GM21576 (cell line): Measurements from ENCODE around the gene NUB1.

Experiments used
- ATAC-seq: cut with Tn5 transposase; IDR thresholded peaks from one replicate; pipeline ENCODE4 v1.9.1; 2021; ENCODE audit warnings: mild to moderate bottlenecking, moderate library complexity; ENCODE audit not compliant: unreplicated experiment

The NUB1 gene

DNA sequence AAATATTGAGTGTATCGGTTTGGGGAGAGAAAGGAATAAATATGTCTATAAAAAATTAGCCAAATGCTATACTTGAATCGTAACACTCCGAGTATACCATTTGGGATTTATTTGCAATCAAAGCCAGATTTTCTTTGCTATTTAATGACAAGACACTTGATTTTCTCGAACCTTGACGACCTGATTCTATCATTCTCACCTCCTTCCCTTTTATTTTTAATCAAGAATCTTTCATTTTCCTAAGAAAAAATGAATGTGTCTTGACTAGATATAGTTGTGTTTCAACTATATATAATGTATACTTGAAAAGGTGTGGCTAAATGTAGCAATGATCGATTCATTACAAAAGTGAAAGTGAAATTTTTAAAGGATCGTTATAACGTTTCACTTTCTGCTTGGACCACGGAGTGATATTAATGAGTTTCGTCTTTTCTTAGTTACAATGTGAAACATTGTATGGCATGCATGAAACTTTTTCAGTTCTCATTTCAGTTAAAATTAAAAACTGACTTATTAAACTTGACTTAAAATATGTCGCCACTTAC is 562 bp downstream of the NUB1 start:
- ATAC-seq: peak; percentile 46

DNA sequence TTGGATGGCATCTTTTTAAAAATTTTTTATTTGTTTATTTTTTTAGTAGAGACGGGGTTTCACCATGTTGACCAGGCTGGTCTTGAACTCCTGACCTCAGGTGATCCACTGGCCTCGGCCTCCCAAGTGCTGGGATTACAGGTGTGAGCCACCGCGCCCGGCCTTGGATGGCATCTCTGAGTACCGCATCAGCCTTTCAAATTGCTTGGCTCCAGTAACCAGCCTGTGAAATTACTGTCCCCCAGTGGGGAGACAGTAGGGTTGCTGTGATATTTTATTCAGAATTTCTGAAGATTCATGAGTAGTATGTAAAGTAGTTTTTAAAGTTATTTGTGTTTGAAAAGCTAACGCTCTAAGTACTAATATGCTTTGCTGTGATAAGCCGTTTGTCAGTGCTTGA is 1.2 kb downstream of the NUB1 start:
- ATAC-seq: no peak

DNA sequence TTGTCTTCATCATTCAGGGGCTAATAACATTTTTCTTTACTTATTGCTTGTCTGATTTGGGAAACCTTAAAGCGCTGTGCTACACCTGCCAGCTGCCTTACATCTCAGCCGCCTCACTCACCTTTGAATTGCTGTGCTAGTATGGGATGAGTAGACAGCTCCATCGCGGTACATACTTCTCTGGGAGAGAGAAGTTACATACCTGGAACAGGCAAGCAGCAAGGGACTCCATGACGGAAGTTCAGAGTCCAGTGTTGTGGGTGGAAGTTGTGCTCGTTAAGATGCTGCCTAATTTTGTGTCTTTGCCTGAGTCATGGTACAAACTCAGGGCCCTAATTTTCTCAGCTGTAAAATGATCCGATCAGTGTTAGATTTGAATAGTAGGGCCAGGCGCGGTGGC is 1.9 kb downstream of the NUB1 start:
- no peak for ATAC-seq

DNA sequence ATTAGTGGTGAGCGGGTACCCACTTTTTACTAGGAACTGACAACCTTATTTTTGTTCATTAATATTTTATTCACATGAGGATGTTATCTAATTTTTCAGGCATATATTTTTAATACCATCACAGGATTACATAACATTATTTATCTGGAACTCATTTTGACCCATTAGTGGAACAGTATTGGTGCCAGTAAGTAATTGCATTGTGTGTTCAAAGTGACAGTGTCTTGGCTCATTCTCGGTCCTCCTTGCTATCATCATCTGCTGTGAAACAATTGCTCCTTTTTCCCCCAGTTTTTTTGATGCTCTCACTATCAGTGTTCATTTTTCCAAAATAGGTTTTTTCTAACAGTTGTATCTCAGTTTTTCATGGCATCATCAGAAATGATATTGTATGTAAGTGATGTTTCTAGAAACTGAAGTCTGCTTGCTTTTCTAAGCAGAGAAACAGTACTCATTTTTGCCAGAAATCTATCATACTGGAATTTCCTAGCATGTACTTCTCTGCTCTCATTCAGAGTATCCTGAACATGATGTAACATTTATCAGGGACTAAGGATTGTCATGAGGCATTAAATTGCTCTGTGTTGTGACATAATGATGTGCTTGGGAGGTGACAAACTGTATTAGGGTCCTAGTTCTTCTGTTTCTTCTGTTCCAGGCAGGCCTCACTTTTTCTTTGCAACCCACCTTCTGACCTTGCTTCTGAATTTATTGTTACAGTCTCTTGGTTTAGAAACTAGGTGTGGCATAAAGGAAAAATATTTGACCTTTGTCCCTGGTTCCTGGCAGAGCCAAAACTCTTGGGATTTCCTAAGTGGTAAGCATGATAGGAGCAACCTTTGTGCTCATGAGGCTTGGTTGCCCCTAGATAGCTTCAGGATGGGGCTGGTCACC is 4.2 kb downstream of the NUB1 start:
- ATAC-seq: no peak

DNA sequence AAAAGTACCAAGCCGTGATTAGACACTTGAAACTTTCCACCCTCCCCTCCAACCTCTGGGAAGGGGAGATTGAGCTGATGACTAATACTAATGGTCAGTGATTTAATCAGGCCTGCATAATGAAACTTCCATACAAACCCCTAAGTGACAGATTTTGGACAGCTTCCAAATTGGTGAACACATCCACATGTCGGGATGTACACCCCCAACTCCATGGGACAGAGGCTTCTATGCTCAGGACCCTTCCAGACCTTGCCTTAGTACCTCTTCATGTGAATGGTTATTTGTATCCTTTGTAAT is 4.8 kb downstream of the NUB1 start:
- no peak for ATAC-seq

DNA sequence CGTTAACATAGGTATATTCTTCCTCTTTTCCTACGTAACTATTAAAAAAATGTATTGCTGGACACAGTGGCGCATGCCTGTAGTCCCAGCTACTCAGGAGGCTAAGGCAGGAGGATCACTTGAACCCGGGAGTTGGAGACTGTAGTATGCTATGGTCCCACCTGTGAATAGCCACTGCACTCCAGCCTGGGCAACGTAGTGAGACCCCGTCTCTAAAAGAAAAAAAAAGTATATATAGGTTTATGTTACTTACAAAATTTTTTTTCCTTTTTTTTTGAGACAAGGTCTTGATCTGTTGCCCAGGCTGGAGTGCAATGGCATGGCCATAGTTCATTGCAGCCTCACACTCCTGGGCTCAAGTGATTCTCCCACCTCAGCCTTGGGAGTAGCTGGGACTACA is 5.6 kb downstream of the NUB1 start:
- no peak for ATAC-seq

DNA sequence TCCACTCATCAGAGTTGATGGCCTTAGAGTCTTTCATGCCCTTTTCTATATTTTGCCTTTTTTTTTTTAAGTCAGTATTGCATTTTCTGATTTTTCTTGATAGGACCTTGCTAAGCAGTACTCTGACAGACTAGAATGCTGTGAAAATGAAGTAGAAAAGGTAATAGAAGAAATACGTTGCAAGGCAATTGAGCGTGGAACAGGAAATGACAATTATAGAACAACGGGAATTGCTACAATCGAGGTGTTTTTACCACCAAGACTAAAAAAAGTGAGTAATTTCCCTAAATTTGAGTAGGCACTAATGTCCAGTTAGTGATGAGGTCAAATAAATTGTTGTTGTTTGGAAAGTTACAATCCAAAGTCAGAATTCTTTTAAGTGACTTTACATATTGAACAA is 7.4 kb downstream of the NUB1 start:
- no peak for ATAC-seq

DNA sequence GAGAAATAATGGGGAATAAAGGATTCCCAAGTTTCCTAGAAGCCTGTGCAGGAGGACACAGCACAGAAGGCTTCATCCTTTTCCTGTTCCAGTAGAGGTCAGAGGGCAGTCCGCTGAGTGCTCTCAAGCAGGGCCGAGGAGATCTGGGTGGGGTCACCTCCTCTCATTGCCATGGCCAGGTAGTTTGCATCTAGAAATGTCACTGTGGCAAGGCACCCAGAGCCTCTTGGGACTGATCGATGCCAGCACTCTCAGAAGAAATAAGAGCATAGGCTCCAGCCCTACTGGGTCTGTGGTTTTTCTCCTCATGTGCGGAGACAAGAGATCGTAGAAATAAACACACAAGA is 7.9 kb downstream of the NUB1 start:
- ATAC-seq: peak; percentile 45

DNA sequence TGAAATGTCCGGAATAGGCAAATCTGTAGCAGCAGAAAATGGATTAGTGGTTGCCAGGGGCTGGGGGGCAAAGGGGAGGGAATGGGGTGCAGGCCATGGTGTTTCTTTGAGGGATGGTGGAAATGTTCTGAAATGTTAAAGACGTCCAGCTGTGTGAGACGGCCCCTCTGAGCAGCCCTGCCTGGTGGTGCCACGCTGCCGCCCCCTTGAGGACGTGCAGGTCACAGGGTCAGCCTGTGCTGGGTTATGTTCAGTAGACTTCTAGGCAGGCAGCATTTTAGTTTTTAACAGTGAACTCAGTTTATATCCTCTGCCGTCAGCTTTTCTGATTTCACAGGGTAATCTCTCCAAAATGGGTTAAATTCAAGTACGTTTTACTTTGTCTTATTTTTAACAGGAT is 9.4 kb downstream of the NUB1 start:
- no peak for ATAC-seq

DNA sequence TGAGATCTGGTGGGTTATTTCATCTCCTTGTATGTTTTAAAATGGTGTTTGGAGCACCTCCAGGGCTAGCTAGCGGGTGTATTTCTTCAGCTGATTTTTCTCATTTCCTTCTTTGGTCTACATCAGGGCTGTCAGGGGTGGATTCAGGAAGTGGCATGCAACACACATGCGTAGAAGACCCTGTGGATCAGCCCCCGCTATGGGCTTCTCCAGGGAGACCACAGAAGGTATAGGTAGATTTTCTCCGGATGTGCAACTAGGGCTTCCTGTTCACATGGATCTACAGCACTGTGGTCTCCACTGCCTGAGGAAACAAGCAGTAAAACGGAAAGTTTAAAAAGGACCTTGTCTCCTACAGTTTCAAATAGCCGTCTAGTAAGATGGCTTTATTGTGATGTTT is 10.4 kb downstream of the NUB1 start:
- no peak for ATAC-seq

DNA sequence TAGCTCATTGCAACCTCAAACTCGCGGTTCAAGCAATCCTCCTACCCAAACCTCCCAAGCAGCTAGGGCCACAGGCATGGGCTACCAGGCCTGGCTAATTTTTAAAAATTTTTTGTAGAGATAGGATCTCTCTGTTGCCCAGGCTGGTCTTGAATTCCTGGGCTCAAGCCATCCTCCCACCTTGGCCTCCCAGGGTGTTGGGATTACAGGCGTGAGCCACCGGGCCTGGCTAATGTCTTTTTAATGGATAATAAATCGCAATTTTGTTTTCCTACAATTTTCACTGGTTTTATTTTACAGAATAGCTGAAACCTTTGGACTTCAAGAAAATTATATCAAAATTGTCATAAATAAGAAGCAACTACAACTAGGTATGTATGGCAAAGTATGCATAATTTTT is 10.9 kb downstream of the NUB1 start:
- ATAC-seq: no peak

DNA sequence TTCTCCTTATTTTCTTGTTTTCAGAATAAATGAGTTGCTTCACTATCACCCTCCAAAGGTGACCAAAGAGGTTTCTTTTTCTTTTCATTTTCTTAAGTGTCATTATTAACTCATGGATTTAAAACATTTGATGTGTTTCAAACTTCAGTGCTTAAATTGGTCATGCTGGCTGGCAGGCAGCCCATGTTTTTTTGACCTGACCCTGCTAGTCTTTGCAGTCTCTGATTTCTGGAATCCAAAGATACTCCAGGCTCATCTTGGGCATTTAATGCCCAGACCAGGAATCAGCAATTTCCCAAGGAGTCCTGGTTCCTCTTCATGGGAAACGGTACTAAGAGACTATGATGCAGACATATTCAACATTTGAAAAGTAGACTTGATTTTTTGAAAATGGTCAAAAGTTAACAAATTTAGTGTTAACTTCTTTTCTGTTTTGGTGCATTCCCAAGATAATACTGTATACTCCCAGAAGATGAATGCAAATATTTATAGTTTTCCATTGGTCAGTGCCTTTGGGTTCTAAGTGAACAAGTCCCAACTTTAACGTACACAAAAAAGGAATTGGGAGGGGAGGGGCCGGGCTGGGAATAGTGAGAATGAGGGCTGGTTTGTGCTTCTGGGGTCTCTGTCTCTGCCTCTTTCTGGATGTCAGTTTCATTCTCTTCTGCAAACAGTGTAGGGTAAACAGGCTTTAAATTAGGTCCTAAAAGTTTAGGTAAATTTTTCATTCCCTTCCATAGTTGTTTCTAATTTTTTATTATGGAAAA is 19.8 kb downstream of the NUB1 start:
- no peak for ATAC-seq

DNA sequence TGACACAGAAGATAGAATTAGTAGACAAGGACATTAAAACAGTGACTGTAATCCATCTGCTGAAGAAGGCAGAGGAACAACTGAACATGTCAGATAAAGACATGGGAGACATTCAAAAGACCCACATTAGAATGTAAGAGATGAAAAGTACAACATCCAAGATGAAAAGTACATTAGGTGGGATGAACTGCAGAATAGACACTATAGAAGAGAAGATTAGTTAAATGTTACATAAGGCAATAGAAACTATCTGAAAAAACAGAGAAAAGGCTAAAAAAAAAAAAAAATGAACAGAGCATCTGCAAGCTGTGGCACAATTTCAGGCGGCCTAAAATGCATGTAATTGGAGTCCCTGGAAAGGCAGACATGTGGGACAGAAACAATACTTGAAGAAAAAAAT is 21.6 kb downstream of the NUB1 start:
- no peak for ATAC-seq

DNA sequence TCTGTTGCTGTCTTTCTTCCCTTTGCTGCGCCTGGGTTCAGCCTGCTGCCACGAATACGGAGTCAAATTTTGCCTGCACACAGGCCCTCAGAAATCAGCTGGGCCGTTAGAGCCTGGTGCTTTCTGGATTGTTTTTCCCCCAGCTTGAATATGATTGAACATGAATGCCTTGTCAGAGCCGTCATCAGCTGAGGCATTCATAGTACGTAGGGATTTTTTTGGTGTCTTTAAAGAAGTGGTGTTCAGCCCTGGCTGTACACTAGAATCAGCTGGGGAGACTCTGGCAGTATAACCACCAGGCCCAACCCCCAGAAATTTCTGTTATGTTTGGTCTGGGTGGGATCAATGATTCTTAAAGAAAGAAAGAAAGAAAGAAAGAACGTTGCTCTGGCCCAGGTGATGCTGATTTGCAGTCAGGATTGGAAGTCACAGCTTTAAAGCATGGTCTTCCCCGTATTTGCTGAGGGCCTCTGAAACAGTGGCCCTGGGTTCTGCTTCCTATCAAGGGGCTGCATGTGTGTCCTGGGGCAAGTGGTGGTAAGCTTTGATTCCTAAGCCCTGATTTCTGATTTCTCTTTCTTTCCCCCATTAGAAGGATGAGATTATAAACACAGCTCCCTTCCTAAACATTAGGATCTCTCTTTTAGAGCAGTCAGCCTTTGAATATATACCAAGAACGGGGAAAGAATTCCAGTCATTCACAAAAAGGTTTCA is 24.7 kb downstream of the NUB1 start:
- no peak for ATAC-seq

DNA sequence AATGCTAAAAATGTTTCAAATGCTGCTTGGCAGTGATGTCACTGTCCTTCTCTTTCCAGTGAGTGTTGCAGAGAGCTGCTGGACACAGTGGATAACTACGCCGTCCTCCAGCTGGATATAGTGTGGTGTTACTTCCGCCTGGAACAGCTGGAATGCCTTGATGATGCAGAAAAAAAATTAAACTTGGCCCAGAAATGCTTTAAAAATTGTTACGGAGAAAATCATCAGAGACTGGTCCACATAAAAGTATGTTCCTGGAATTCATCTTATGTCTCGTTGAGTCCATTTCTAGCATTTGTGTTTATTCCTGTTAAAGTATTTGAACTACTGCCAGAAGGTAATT is 25.2 kb downstream of the NUB1 start:
- no peak for ATAC-seq

DNA sequence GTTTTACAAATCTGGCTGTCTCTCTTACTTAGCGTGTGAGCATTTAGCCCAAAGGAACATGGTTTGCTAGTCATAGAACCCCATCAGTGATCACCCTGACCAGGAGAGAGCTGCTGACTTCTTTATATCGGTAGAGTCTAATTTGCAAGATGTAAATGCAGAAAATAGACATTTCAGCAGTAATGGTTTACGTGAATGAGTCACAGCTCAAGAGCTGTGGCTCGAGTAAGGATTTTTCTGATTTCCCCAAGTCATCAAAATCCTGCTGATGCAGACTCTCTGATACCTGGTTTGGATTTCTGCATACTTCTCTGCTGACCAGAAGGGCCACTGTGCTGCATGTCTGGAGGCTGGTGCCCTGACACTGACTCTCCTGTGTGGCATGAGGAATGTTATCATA is 25.7 kb downstream of the NUB1 start:
- no peak for ATAC-seq

DNA sequence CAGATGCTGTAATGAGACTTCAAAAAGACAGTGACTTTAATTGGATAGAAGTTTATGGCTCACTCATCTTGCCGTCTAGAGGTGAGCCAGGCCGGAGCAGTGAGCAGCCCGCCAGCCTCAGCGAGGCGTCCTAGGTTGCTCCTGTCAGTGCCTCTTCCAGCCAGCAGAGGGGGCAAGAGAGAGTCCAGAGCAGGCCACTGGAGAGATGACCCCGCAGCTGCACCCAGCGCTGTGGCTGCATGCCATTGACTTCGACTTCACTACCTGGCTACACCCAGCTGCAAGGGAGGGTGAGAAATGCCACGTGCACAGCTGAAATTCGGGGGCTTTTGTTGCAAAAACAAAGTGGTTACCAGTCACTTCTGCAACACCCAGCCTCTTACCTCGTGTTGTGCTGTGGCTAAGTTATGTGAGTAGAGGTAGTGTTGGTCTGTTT is 26.5 kb downstream of the NUB1 start:
- ATAC-seq: peak; percentile 96

DNA sequence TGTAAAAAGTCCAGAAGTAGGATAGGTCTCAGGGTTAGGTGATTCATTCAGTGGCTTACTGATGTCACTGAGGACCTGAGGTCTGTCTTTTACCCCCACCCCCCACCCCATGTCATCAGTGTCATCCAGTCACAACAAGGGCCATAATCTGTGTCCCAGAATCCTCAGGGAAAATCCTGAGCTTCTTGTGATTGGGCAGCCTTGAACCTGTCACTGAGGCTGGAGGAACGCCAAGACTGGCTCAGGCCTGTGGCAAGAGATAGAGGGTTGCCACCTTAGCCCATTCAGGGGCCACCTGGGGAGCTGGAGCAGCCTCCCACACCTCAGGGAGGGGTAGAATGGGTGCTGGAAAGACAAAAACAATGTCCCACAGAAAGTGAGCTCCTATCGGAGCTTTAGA is 29.7 kb downstream of the NUB1 start:
- no peak for ATAC-seq

DNA sequence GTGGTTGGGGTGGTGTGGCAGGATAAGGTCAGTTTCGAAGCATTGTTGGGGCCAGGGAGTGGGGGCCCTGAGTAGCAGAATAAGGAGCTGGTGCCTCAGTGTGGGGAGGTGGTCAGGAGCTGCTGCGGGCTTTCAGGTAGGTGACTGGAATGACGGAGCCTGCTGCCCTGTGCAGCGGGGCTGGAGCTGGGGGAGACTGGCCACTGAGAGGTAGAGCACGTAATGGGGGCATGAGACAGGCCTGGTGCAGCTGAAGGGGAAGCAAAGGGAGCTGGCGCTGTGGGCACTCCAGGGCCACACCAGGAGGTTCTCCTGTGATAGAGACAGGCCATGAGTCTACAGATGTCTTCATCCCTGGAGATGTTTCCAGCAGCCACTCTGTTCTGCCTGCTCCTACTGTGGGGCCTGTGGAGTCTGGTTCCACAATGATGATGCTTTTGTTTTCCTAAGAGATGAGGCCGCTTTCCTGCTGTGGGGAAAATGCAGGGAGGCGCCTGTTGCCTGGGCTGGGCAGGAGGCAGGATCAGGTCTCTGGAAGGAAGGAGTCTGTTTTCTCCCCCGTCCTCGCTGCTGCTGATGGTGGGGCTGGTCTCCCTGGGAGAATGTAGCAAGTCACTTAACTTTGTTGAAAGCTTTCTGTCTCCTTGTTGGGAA is 31.1 kb downstream of the NUB1 start:
- no peak for ATAC-seq

DNA sequence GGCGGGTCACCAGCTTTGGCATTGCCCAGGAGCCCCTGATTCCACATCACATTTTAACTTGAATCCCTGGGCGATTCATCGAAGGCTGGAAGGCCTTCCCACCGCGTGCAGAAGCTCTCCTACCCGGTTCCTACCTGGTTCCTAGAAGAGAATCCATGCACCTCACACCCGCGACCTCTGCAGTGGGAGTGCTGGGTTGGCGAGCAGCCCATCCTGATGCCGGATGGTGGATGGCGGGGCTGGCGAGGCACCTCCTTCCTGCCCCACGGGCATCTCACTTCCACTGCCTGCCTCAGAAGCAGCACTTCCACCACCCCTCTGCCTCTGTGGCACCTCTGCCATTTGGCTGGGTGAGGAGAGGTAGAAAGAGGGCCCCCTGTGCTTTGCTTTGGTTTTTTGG is 32.0 kb downstream of the NUB1 start:
- ATAC-seq: no peak

DNA sequence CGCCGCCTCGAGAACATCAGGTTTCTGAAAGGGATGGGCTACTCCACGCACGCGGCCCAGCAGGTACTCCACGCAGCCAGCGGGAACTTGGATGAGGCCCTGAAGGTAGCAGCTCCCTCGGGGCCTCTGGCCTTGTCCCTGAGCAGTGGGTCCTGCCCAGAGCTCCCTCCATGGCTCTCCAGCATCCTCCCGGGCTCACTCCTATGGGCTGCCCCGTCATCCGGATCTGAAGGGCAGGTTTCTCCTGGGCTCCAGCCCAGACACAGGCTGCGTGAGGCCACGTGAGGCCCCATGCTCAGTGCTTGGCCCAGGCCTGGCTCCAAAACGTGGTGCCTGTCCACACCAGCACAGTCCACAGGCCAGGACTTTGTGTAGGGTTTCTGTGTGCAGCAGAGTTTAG is 32.5 kb downstream of the NUB1 start:
- no peak for ATAC-seq
